GM11168 (cell line): ENCODE measurements around the gene SCUBE1.

Source experiments
- in situ Hi-C: fragments of 300-500 bp; cut with MboI; formaldehyde crosslinking; loops from one replicate; pipeline ENCODE4 v1.12.0; 2022; ENCODE audit warnings: low sequenced_read_pairs; ENCODE audit not compliant: unreplicated experiment

SCUBE1 gene

GRCh38 chr22:43153899-43154298 lies 189.3 kb downstream of the SCUBE1 start:
- in situ Hi-C loops = no loop called here

- in situ Hi-C loops = no loop called here
Measured at GRCh38 chr22:43152357-43153071, 190.7 kb downstream of the SCUBE1 start.

DNA sequence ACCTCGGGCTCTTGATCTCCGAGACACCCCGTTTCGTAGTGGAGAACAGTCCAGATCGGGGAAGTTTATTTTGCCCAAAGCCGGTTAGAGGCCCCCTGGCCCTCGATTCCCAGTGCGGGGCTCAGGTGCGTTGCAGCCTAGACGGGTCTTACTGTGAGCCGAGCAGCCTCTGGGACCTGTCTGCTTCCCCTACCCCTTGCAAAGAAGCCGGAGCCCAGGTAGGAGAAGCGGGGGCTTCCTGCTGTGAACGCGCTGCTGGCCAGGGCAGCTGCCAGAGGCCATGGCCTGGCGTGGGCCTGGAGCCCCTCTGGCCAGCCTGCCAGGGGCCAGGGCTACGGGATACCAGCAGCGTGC lies 191.2 kb downstream of the SCUBE1 start:
- in situ Hi-C loops = no loop called here

- in situ Hi-C loops = no loop called here
Measured at GRCh38 chr22:43151251-43152002, 191.7 kb downstream of the SCUBE1 start, which contains the start of gene TSPO. Gene TSPO (plus strand): TSS chr22:43151559. CDS start chr22:43159239, 7,680 bp downstream.

GRCh38 chr22:43150731-43151206 lies 192.4 kb downstream of the SCUBE1 start:
- in situ Hi-C loops = no loop called here

DNA sequence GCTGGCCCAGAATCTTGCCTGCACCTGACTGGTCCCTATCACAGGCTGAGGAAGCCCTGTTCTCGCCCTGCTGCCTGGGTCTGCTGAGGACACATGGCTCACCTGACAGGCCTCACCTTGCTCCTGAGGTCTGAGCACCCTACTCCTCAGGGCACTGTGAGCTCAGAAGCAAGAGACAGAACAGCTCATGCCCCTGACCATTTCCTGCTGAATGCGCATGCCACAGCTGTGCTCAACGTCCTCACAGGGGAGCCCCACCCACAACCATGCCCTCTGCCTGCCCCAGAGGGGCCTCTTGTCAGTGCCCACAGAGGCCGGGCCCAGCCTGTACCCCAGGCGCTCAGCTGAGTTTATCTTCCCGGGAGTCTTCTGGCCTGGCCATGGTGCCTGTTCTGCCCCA lies 194.6 kb downstream of the SCUBE1 start:
- in situ Hi-C loops = no loop called here

- in situ Hi-C loops = no loop called here
Measured at GRCh38 chr22:43147821-43148220, 195.4 kb downstream of the SCUBE1 start.
